Measurements from ENCODE around the gene MICAL2. TPM values are rescaled to one million over a fixed set of nuclear protein-coding genes. Genes with fewer than 3 reads are reported as not detected.

The MICAL2 gene
- total RNA-seq, 4 donors from 2014 or later, result 196 to 550 (median 237) TPM

- Histone ChIP-seq H3K27me3 (no peaks in the 10 kb centered on the region), H3K4me3 (no peak overlapping the region), H3K4me1 (peaks cover 0 to 22% (median 3%) of the 10 kb centered on the region in 3 donors), H3K27ac (no peak overlapping the region), H3K9me3 (no peaks in the 10 kb centered on the region), H3K36me3 (no peaks in the 10 kb centered on the region)
- no peak for ATAC-seq
- no peak for TF ChIP-seq CTCF (IDR thresholded peaks at IDR 0.05)
- TF ChIP-seq POLR2A (IDR thresholded peaks at IDR 0.05), result no peak
- no peak for TF ChIP-seq POLR2AphosphoS5 (IDR thresholded peaks at IDR 0.05)
- TF ChIP-seq EP300 (IDR thresholded peaks at IDR 0.05), result no peak
- WGBS, 2 donors (ENCODE audit: low coverage in 1 of 2), result 56% methylated on average over 1 of the region's 5 CpGs; no CpG with 5 or more reads in 1 of the 2 donors
Measured at GRCh38 chr11:12106501-12106900, 3.9 kb upstream of the MICAL2 start.

GRCh38 chr11:12108875-12109453, 1.4 kb upstream of the MICAL2 start:
- Histone ChIP-seq H3K36me3 (no peaks in the 10 kb centered on the region), H3K4me1 (peaks cover 0 to 44% (median under 1%) of the 10 kb centered on the region in 3 donors), H3K27ac (peak overlapping the region in 1 of 4 donors; percentile 97), H3K9me3 (no peaks in the 10 kb centered on the region), H3K27me3 (no peaks in the 10 kb centered on the region), H3K4me3 (no peak overlapping the region)
- TF ChIP-seq POLR2AphosphoS5 (IDR thresholded peaks at IDR 0.05) (no peak), CTCF (IDR thresholded peaks at IDR 0.05) (no peak), EP300 (IDR thresholded peaks at IDR 0.05) (no peak), POLR2A (IDR thresholded peaks at IDR 0.05) (no peak)
- 100% methylated on average over 1 of the region's 2 CpGs; no CpG with 5 or more reads in 1 of the 2 donors for WGBS, 2 donors (ENCODE audit: low coverage in 1 of 2)
- no peak for ATAC-seq

GRCh38 chr11:12109591-12110196, 696 bp upstream of the MICAL2 start:
- no peaks in the 10 kb centered on the region for H3K36me3 ChIP-seq
- TF ChIP-seq POLR2AphosphoS5 (IDR thresholded peaks at IDR 0.05), result no peak
- no peak for TF ChIP-seq CTCF (IDR thresholded peaks at IDR 0.05)
- TF ChIP-seq POLR2A (IDR thresholded peaks at IDR 0.05), result no peak
- no peak for TF ChIP-seq EP300 (IDR thresholded peaks at IDR 0.05)
- H3K4me3 ChIP-seq, result peak overlapping the region; percentile 63 to 67
- H3K4me1 ChIP-seq, result peaks cover 0 to 47% (median 0%) of the 10 kb centered on the region in 3 donors
- H3K9me3 ChIP-seq, result no peaks in the 10 kb centered on the region
- WGBS, 2 donors (ENCODE audit: low coverage in 1 of 2), result 27 to 30% methylated on average over 4 of the region's 7 CpGs
- H3K27me3 ChIP-seq, result no peaks in the 10 kb centered on the region
- no peak for ATAC-seq
- peak overlapping the region in 3 of 4 donors; percentile 87 to 97 (median 95) for H3K27ac ChIP-seq

GRCh38 chr11:12110714-12111548, 541 bp downstream of the MICAL2 start:
- H3K36me3 ChIP-seq, result no peaks in the 10 kb centered on the region
- TF ChIP-seq POLR2A (IDR thresholded peaks at IDR 0.05) (peak; percentile 10 to 25), CTCF (IDR thresholded peaks at IDR 0.05) (no peak), POLR2AphosphoS5 (IDR thresholded peaks at IDR 0.05) (no peak), EP300 (IDR thresholded peaks at IDR 0.05) (no peak)
- peaks cover 0 to 51% (median 0%) of the 10 kb centered on the region in 3 donors for H3K4me1 ChIP-seq
- peak; percentile 12 for ATAC-seq
- peak overlapping the region; percentile 87 to 97 (median 91) for H3K27ac ChIP-seq
- no peaks in the 10 kb centered on the region for H3K27me3 ChIP-seq
- no peaks in the 10 kb centered on the region for H3K9me3 ChIP-seq
- H3K4me3 ChIP-seq, result peak overlapping the region; percentile 63 to 67
- 28% methylated on average over 5 of the region's 67 CpGs; no CpG with 5 or more reads in 1 of the 2 donors for WGBS, 2 donors (ENCODE audit: low coverage in 1 of 2)
